ENCODE measurements around the gene LIN7C.

Gene LIN7C

DNA sequence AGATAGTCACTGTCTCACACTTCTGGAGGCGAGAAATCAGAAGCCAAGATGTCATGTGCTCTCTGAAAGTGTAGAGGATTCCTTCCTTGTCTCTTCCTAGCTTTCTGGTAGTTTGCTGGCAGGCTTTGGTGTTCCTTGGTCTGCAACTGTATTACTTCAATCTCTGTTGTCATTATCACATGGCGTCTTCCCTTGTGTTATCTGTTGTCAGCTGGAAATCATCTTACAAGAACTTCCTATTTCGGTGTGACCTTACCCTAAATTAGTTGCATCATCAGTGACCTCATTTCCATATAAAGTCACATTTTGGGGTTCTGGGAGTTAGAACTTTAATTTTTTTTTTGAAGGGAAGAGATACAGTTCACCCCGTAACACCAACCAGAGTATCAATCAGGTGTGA, 3.3 kb upstream of the LIN7C start:
- no peak for DNase-seq (ENCODE audit: low read depth)

DNA sequence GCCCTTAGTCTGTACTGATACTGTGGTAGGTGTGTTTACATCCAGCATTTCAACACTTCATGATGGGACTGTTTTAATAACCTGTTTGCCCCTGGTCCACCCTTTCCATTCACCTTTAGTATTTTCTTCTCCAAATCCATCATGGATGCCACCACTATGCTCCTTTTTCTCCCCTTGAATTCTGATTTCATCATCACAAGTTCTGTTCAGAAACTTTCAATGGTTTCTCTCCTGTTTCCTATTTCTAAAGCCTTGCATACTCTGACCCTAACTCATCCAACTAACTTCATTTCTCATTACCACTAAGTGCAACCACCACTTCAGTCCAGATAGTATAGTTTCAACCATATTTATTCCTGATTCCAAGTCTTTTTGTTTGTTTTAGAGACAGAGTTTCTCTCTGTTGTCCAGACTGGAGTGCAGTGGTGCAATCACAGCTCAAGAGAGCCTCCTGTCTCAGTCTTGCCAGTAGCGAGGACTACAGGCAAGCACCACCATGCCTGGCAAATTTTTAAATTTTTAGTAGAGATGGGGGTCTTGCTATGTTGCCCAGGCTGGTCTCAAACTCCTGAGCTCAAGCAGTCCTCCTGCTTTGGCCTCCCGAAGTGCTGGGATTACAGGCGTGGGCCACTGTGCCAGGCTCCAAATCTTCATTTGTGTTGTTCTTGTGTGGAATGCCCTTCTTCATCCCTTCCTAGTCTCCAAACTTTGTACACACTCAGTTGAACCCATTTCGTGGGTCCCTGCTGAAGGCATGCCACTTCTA, 1.2 kb upstream of the LIN7C start:
- DNase-seq (ENCODE audit: low read depth) = no peak

DNA sequence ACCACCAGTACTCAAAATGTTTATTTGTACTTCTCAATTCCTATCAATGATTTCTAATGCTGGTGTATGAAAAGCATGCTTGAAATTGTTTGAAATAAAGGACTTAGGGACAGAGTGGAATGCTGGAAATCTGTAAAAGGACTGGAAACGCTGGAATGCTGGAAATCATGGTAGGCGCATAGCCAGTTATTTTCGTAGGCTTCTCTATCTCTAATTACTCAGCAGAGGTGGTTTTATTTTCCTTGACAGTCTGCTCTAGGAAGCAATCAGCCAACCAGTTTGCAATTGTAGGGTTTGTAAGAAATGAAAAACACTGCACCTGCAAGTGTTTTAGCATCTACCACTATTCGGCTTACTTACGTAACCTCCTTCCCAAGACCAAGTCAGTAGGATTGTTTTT, 788 bp downstream of the LIN7C start:
- DNase-seq (ENCODE audit: low read depth) = no peak

DNA sequence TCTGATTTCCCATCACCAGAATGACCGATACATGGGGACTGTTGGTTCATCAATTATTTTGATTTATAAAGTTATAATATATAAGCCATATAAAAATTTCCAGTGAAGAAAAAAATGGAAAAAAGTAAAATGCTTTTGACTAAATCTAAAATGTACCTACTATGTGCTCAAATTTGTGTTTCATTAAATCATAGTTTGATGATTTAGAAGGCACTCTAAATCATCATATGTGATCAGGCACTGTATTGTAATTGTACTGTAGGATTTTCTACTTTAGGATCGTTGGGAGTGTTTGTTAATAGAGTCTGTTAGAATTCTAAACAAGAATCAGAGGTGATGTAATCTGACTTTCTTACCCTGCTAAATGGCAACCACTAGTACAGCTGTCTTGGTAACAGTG, 2.4 kb downstream of the LIN7C start:
- DNase-seq (ENCODE audit: low read depth) = no peak

DNA sequence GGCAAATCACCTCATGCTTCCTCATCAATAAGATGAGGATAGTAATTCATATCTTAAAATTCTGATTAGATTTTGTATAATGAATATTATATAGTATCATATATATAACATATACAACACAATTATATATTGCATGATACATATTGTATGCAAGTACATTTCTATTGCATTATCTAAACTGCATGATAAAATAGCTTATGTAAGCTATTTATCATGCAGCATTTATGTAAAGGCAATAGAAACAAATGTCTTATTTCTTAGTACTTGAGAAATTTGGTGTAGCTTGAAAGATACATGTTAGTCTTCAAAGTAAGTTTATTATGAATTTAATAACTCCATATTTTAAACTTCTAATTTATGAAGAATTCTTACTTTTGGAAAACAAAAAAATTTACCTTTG, 5.5 kb downstream of the LIN7C start:
- DNase-seq (ENCODE audit: low read depth) = no peak

DNA sequence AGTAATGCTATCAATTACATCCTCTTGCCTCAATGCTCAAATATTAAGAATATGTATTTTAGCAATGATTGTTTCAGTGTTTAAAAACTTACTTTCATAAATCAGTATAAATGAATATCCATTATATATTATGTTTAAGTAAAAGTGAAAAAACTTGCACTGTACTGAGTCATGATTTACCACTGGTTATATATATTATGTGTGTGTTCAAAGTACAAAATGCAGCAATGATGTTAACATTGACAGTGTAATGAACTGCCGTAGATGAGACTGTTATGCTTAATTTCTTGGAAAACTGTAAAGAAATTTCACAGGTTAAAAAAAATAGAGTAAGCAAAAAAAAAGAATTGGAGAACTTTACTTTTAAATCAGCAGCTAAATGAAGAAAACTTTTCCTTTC, 8.7 kb downstream of the LIN7C start:
- DNase-seq (ENCODE audit: low read depth) = no peak

DNA sequence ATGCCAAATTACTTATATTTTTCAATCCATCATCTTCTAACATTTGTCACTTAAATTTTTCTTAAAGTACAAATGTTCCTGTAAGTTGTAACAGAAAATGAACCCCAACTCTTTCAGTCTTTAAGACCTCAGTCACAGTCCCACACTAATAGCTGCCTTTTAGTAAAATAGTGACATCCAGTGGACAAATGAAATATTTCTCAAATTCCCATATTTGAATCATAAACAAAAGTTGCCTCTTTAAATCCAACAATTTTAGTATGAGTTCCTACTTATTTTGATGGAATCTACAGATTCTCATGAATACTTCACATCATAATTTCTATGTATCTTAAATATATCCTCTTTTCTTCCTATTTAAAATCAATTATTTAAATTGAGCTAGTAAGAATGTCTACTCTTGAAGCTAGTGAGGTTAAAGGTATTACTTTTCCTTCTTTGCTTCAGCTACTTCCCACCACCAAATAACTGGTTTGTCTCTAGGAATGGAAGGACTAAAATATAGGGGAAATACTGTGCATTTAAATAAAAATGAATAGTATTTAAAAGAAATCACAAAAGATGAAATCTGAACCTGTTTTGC, 9.2 kb downstream of the LIN7C start:
- DNase-seq (ENCODE audit: low read depth) = no peak

DNA sequence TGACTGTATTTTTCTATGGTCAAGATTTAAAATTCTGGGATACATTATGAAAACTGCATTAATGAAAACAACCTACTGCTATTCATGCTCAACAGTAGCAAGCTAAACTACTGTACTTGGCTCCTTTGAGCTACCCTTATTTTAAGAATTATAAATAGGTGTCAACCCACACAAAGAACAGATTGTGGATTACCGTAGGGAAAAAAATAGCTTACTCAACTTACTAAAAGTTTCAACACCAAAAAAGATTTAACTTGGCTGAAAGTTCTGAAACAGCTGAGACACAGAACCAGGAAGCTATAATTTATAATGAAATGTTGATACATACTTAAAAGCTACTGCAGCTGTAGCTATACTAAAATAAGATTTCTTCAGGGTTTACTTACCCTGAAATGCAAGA, 10.1 kb downstream of the LIN7C start:
- DNase-seq (ENCODE audit: low read depth) = no peak

DNA sequence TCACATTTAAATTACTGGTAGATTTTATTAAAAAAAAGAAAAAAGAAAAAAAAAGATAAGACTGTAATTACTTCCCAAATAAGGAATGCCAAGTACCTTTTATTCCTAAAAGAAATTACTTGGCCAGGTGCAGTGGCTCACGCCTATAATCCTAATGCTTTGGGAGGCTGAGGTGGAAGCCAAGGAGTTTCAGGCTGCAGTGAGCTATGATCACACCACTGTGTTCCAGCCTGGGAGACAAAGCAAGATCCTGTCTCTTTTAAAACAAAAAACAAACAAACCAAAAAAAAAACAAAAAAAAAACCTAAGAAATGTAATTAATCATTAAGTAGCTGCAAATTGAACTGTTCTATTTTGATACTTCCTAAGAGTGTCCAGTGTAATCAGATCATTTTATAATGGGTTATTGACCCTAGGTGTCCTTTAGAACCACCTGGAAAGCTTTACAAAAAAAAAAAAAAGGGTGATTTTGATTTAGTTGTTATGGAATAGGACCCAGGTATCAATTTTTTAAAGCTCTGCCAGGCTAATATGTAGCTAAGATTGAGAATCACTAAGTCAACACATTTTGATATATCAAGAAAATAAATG, 10.8 kb downstream of the LIN7C start:
- DNase-seq (ENCODE audit: low read depth) = no peak

DNA sequence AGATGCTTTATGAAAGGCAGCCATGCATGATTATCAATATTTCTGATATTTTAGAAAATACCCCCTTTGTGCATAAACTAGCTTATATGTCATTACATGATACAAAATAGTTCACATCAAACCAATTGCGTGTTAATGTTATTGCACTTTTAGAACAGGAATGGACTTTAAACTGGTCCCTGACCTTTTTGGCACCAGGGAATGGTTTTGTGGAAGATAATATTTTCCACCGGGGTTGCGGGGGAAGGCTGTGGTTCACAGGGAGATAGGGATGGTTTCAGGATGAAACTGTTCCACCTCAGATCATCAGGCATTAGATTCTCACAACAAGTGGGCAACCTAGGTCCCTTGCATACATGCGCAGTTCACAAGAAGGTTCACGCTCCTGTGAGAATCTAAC, 17.5 kb downstream of the LIN7C start:
- no peak for DNase-seq (ENCODE audit: low read depth)

DNA sequence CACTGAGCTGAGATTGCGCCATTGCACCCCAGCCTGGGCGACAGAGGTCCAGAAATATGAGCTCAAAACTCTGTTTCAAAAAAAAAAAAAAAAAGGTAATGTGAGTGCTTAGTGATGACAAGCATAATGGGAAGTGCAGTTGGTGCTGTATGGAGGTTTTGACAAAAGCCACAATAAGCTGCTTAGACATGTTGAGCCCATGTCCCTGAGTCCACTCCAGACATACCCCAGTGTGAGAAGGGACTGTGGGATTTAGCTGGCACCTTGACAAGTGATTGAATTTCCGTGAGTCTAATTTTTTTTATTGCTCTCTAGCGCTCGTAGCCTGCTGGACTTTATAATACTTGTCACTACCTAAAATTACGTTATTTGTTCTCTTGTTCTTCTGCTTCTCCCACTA, 18.9 kb downstream of the LIN7C start:
- no peak for DNase-seq (ENCODE audit: low read depth)

DNA sequence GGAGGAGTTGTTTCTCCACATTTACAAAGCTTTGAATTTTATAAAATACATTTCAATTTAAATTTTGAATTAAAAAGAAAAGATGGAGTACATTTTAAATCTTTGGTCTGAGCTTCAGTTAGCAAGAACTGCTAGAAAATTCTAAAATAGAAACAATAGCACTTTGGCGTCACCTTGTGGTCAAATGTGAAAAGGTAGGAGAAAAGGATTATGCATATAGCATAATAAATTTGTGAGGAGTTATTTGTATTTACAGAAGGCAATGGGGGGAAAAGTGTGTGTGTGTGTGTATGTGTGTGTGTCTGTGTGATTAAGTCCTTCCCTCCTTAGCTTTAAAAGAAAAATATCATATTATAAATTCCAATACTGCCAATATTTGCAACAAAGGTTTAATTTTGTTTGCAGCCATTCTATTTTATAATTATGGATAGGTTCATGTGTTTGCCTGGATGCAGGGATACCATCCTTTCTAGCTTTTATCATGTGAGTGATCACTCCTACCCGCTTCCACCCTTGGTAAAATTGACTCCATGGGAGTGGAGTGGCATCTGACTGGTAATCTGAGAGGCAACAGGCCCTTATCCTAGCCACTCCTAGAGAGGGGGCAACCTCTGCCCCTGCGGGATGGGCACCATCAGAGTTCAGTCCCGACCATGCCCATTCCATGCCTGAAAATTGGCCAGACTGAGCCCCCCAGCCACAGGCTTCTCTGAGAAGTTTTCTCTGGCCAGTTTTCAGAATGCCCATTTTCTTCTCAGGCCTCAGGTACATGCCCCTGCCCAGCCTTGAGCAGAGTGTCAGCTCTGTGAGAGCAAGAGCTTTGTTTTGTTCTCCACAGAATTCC, 20.4 kb downstream of the LIN7C start:
- DNase-seq (ENCODE audit: low read depth) = no peak

DNA sequence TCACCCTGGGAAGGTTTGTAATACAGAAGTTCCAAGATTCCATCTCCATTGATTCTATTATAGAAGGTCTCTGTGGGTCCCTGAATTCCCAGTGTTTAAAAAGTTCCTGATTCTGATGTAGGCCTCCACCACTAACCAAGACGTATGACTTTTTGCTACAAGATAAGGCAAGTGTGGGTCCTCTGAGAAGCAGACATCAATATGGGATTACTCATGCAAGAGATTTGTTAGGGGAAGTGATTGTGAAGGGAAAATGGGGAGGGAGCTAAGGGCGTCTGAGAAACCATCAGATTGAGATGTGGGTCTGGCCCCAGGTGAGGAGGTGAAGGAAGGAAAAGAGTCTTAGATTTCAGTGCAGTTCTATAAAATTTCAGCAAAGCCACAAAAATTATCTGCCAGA, 23.8 kb downstream of the LIN7C start:
- no peak for DNase-seq (ENCODE audit: low read depth)

DNA sequence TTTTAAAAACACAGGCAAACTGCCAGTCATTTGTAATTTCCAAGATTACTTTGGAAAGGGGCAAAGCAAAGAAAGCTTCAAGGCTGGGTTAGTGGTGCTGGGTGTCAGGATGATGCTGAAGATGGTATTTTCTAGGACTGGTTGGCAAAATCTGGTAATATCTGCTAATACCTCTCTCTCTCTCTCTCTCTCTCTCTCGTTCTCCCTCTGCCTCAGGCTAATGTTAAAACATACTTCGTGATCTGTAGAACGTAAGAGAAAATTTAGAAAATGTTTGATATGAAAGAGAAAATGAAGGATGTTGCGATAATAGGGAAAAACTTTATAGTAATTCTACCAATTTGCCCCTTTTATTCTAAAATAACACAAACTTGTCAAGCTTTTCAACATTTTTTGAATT, 24.6 kb downstream of the LIN7C start:
- no peak for DNase-seq (ENCODE audit: low read depth)

DNA sequence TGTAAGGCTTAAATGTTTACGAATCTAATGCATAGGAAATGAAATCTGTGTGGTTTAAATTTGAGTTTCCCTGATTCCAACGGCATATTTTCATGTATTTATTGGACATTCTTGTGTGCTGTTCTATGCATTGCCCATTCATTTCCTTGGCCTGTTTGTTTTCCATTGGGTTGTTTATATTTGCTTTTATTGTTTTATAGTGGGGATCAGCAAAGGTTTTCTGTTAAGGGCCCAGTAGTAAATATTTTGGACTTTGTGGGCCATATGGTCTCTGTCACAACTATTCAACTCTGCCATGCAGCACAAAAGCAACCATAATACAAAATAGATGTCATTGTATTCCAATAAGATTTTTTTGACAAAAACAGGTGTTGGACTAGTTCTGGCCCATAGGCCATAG, 28.7 kb downstream of the LIN7C start:
- no peak for DNase-seq (ENCODE audit: low read depth)

DNA sequence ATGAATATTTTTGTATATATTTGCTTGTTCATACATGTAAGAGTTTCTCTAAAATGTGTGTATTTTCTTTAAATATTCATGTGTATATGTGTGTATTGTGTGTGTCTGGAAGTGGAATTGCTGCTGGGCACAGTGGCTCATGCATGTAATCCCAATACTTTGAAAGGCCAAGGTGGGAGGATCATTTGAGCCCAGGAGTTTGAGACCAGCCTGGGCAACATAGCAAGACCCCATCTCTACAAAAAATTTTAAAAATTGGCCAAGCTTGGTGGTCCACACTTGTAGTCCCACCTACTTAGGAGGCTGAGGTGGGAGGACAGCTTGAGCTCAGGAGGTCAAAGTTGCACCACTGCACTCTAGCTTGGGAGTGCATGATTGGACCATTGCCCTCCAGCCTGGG, 29.3 kb downstream of the LIN7C start:
- DNase-seq (ENCODE audit: low read depth) = no peak

DNA sequence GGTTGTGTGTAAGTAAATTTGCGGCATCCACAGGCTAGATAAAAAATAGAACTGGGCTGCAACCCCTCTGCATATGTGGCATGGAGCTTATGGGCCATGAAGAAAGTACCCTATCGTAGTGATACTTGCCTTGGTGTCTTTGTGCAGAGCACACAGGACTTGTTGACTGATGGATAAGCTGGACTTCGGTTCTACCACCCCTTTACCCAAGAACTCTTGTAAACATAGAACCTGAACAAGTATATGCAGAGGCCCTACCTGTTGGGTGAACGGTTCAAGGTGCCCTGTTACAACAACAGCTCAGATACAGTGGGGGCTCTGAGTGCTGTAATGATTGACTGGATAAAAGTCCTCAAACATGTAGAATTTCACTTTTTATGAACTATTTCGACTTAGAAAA, 30.9 kb downstream of the LIN7C start:
- no peak for DNase-seq (ENCODE audit: low read depth)

DNA sequence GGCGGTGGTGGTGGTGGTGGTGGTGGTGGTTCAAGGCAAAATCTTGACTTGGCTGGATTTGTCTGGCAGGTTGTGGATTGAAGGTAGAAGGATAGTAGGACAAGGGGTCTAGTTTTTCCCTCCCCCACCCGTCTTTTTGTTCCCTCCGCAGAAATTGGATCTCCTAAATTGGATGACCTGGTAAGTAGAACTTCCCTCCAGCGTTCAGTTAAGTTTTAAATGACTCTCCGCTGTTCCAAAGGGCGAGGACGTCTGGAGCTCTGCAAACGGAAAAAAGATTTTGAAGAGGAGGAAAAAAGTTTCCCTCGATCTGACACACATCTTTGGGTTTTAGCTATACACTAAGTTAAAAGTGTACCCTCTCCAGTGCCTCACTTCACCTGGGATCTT, 33.6 kb downstream of the LIN7C start:
- no peak for DNase-seq (ENCODE audit: low read depth)

DNA sequence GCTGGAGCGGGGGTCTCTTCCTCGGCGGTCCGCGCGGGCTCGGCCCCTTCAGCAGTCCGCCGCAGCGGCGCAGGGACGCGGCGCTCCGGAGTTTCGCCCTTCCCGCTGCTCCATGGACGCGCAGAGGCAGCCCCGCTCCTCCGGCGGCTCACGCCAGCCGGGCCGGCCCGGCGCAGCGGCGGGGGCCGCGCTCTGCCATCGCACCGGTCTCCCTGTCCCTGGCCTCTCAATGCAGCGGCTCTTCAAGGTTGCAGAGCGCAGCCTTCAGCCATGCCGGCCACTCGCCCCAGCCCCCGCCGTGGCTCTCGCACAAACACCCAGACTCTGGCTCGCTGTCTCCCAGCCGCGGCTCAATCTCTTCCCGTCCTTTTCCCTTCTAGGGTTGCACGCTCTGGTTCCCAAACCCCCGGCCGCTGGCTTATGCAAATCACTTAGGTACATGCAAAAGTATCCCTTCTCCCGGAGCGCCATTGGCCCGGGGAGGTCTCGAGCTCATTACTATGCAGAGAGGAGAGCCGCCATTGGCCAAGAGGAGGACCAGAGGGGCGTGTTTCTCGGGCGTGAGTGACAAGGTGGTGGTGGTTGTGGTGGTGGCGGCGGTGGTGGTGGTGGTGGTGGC, 34.1 kb downstream of the LIN7C start, which contains the start of gene LGR4:
Gene LGR4 (minus strand): TSS at position 393 of the 619 bp plus-strand sequence. CDS start 488 bp downstream, outside the sequence.
- DNase-seq (ENCODE audit: low read depth) = peak; percentile 74

DNA sequence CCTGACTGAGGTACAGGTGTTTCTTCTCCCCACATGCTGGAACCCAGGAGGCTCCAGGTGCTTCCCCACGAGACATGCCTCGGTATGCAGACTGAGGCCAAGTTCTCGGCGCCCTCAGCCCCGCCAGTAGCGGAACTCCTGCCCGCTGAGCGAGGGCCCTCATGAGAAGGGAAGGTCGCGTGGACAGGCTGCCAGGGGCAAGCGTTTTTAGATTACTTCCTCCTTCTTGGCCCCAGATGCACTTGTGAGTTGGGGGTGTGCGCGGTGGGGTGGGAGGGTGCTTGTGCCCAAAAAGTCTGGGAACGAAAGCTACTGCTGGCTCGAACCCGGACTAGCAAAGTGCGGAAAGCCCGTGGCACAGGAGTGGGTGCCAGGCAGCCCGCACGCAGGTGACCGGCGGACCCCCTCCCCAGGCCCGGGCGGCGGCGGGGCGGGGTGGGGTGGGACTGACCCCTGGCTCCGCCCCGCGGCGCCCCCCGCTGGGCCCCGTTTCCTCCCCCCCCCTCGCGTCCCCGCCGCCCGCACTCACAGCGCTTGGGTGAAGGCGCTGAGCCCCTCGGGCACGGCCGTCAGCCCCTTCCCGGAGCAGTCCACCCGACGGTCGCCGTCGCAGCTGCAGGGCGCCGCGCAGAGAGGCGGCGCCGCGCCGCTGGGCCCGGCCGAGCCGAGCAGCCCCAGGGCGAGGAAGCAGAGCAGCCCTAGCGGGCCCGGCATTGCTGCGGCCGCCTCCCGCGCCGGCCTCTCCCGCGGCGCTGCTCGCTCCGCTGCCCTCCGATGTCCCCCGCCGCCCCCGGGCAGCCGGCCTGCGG, 34.8 kb downstream of the LIN7C start:
- DNase-seq (ENCODE audit: low read depth) = no peak

DNA sequence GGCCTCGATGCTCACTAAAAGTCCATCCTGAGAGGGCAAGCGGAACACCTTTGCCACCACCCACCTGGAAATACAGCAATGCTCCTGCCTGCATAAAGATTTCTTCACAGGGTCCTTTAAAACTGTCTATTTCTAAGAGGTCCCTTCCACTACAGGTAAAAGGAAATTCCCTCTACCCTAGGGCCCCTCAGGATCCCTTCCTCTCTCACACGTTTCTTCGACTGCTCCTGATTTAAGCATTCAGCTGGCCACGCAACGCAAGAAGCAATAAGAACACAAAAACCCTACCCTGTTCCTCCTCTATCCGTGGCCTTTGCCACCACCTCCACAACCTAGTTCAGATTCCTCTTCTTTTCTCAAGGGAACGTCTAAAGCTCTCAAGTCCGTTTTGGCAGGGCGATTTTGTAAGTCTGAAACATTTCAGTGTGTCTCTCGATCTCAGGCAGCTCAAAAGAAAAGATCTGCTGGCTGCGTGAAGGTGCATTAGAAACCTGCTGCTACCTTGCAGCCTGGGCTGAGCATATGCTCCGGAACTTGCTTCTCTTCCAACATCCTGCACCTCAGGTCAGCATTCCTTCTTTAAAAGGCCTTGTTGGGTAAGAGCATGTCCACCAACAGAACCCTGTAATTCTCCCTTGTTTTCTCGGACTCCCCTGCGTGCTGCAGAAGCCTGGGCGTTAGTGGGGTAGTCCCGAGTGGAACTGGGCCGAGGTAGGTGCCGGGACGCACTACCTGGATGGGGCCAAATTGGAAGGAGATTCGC, 35.6 kb downstream of the LIN7C start:
- DNase-seq (ENCODE audit: low read depth) = no peak
